HEK293 (cell line): ENCODE data around the gene AP1G2.

Experiments used
- CTCF ChIA-PET: fragments of 350-600 bp; formaldehyde crosslinking; extraction: SDS; loops from one replicate; lab custom pipeline; 2021; ENCODE audit warnings: antibody characterized with exemption; lab: Yijun Ruan, JAX
- POLR2A ChIA-PET: fragments of 300-600 bp; formaldehyde crosslinking; extraction: SDS; loops from one replicate; lab custom pipeline; 2020; ENCODE audit warnings: antibody characterized with exemption, inconsistent platforms; lab: Yijun Ruan, JAX
- H3K27ac ChIP-seq: fragments of 200-500 bp; sonication (Bioruptor generic); 2 replicates; pipeline ENCODE4 v1.5.1; 2014; ENCODE audit warnings: low read depth, low read length, control low read depth, inconsistent platforms; ENCODE audit errors: extremely low read depth
- H3K36me3 ChIP-seq, 2 experiments: fragments of 200-500 bp in 1 of 2; sonication (Bioruptor generic) in 1 of 2; 1 replicate in 1 of 2; 2 replicates in 1 of 2; pipeline ENCODE4 v1.5.1; 2014 to 2017; ENCODE audit warnings: inconsistent platforms in 2 of 2, low read length in 2 of 2; ENCODE audit not compliant: control insufficient read depth in 2 of 2, insufficient read depth in 1 of 2
- H3K4me1 ChIP-seq: fragments of 200-500 bp; sonication (Bioruptor generic); 2 replicates; pipeline ENCODE4 v1.5.1; 2014; ENCODE audit warnings: mild to moderate bottlenecking, low read length, inconsistent platforms; ENCODE audit not compliant: control insufficient read depth, insufficient read depth
- H3K4me3 ChIP-seq: 2 replicates; pipeline ENCODE4 v1.5.1; 2011; ENCODE audit warnings: low read depth, mild to moderate bottlenecking, control low read depth, low read length, moderate library complexity
- H3K9me3 ChIP-seq: fragments of 200-500 bp; sonication (Bioruptor generic); 2 replicates; pipeline ENCODE4 v1.5.1; 2014; ENCODE audit warnings: low read depth, low read length, inconsistent platforms; ENCODE audit not compliant: control insufficient read depth, insufficient read depth
- HOXA7 ChIP-seq: sonication (generic); formaldehyde crosslinking; IDR thresholded peaks from 2 replicates; pipeline ENCODE4 v1.8.1; 2022; ENCODE audit warnings: missing genetic modification reagents, borderline replicate concordance
- KLF9 ChIP-seq: fragments of 450-650 bp; formaldehyde crosslinking; IDR thresholded peaks from 2 replicates; pipeline ENCODE4 v1.5.1; 2016; ENCODE audit warnings: missing biosample characterization, missing genetic modification characterization, low read depth
- REPIN1 ChIP-seq: fragments of 450-650 bp; formaldehyde crosslinking; IDR thresholded peaks from 2 replicates; pipeline ENCODE4 v1.5.1; 2017; ENCODE audit warnings: missing biosample characterization, missing genetic modification characterization, low read depth
- SCRT2 ChIP-seq: fragments of 450-650 bp; formaldehyde crosslinking; IDR thresholded peaks from 2 replicates; pipeline ENCODE4 v1.5.1; 2016; ENCODE audit warnings: missing biosample characterization, missing genetic modification characterization
- TCF7L2 ChIP-seq: IDR thresholded peaks from 2 replicates; pipeline ENCODE4 v1.6.1; 2011; ENCODE audit warnings: low read depth, mild to moderate bottlenecking, inconsistent platforms, low read length, moderate library complexity, borderline replicate concordance
- ZBTB20 ChIP-seq: fragments of 450-650 bp; formaldehyde crosslinking; IDR thresholded peaks from 2 replicates; pipeline ENCODE4 v1.5.1; 2016; ENCODE audit warnings: missing biosample characterization, missing genetic modification characterization
- ZBTB7A ChIP-seq: fragments of 450-650 bp; formaldehyde crosslinking; IDR thresholded peaks from 2 replicates; pipeline ENCODE4 v1.5.1; 2016; ENCODE audit warnings: low read depth, missing biosample characterization, missing genetic modification characterization
- ZBTB8A ChIP-seq: fragments of 450-650 bp; formaldehyde crosslinking; IDR thresholded peaks from 2 replicates; pipeline ENCODE4 v1.5.1; 2016; ENCODE audit warnings: missing biosample characterization, missing genetic modification characterization
- ZFP37 ChIP-seq: fragments of 450-650 bp; formaldehyde crosslinking; IDR thresholded peaks from 2 replicates; pipeline ENCODE4 v1.5.1; 2016; ENCODE audit warnings: missing biosample characterization, missing genetic modification characterization
- ZFP69B ChIP-seq: fragments of 450-650 bp; formaldehyde crosslinking; IDR thresholded peaks from 2 replicates; pipeline ENCODE4 v1.5.1; 2016; ENCODE audit warnings: missing biosample characterization, missing genetic modification characterization
- ZNF2 ChIP-seq: fragments of 450-650 bp; formaldehyde crosslinking; IDR thresholded peaks from 2 replicates; pipeline ENCODE4 v1.5.1; 2016; ENCODE audit warnings: missing biosample characterization, missing genetic modification characterization
- ZNF211 ChIP-seq: fragments of 450-650 bp; formaldehyde crosslinking; IDR thresholded peaks from 2 replicates; pipeline ENCODE4 v1.5.1; 2016; ENCODE audit warnings: low read depth, missing biosample characterization, missing genetic modification characterization
- ZNF23 ChIP-seq: fragments of 450-650 bp; formaldehyde crosslinking; IDR thresholded peaks from 2 replicates; pipeline ENCODE4 v1.5.1; 2016; ENCODE audit warnings: missing biosample characterization, missing genetic modification characterization, borderline replicate concordance
- ZNF266 ChIP-seq: fragments of 450-650 bp; formaldehyde crosslinking; IDR thresholded peaks from 2 replicates; pipeline ENCODE4 v1.5.1; 2016; ENCODE audit warnings: missing biosample characterization, missing genetic modification characterization, low read depth
- ZNF324 ChIP-seq: fragments of 450-650 bp; formaldehyde crosslinking; IDR thresholded peaks from 2 replicates; pipeline ENCODE4 v1.5.1; 2016; ENCODE audit warnings: missing biosample characterization, missing genetic modification characterization
- ZNF341 ChIP-seq: fragments of 450-650 bp; formaldehyde crosslinking; IDR thresholded peaks from 2 replicates; pipeline ENCODE4; 2016; ENCODE audit warnings: low read depth, missing biosample characterization, missing genetic modification characterization
- ZNF555 ChIP-seq: fragments of 450-650 bp; formaldehyde crosslinking; conservative IDR thresholded peaks from 2 replicates; pipeline ENCODE4 v1.5.1; 2017; ENCODE audit warnings: missing biosample characterization, mild to moderate bottlenecking, missing genetic modification characterization, inconsistent platforms
- ZNF664 ChIP-seq: fragments of 450-650 bp; formaldehyde crosslinking; IDR thresholded peaks from 2 replicates; pipeline ENCODE4 v1.5.1; 2016; ENCODE audit warnings: missing biosample characterization, missing genetic modification characterization
- ZNF677 ChIP-seq: fragments of 450-650 bp; IDR thresholded peaks from 2 replicates; pipeline ENCODE4 v1.5.0; 2018; ENCODE audit warnings: missing biosample characterization, mild to moderate bottlenecking, missing genetic modification characterization, moderate library complexity
- ZNF776 ChIP-seq: fragments of 450-650 bp; formaldehyde crosslinking; IDR thresholded peaks from 2 replicates; pipeline ENCODE4 v1.5.0; 2017; ENCODE audit warnings: missing biosample characterization, missing genetic modification characterization, borderline replicate concordance
- ZNF792 ChIP-seq: fragments of 450-650 bp; formaldehyde crosslinking; IDR thresholded peaks from 2 replicates; pipeline ENCODE4 v1.5.1; 2016; ENCODE audit warnings: missing biosample characterization, missing genetic modification characterization
- ZXDB ChIP-seq: fragments of 450-650 bp; formaldehyde crosslinking; IDR thresholded peaks from 2 replicates; pipeline ENCODE4 v1.5.1; 2016; ENCODE audit warnings: missing biosample characterization, missing genetic modification characterization
- TF ChIP-seq, protein P1 (sequence below): fragments of 450-650 bp; formaldehyde crosslinking; IDR thresholded peaks from 2 replicates; pipeline ENCODE4 v1.5.1; 2017; ENCODE audit warnings: missing biosample characterization, missing genetic modification characterization
- TF ChIP-seq, protein P2 (sequence below): fragments of 450-650 bp; IDR thresholded peaks from 2 replicates; pipeline ENCODE4 v1.5.1; 2018; ENCODE audit warnings: missing biosample characterization, mild to moderate bottlenecking, missing genetic modification characterization
- TF ChIP-seq, protein P3 (sequence below): fragments of 450-650 bp; formaldehyde crosslinking; IDR thresholded peaks from 2 replicates; pipeline ENCODE4; 2016; ENCODE audit warnings: missing biosample characterization, missing genetic modification characterization
- TF ChIP-seq, protein P4 (sequence below): fragments of 450-650 bp; formaldehyde crosslinking; IDR thresholded peaks from 2 replicates; pipeline ENCODE4 v1.5.1; 2016; ENCODE audit warnings: missing biosample characterization, missing genetic modification characterization

Gene AP1G2

DNA sequence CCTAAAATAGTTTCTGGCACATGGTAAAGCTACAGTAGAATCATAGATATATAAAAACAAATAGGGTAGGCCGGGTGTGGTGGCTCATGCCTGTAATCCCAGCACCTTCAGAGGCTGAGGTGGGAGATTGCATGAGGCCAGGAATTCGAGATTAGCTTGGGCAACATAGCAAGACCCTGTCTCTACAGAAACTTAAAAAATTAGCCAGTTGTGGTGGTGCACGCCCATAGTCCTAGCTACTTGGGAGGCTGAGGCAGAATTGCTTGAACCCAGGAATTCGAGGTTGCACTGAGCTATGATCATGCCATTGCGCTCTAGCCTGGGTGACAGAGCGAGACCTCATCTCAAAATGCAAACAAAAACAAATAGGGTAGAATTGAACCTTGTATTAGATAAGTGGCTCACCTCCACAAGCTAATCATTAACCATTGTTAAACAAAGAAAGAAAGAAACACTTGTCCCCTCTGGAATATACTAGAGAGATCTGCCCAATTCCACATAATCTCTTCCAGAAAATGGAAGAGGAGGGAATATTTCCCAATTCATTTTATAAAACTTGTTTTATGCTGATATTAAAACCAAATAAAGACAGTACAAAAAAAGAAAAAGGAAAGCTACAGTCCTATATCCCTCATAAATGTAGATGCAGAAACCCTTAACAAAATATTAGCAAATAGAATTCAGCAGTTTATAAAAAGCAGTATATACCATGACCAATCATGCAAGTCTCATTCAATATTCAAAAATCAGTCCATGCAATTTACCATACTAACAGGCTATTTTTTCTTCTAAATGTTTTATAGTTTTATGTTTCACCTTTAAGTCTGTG is 45.9 kb upstream of the AP1G2 start:
- H3K36me3 ChIP-seq = no peaks in the 10 kb centered on the region
- ChIA-PET POLR2A (no interaction called here), CTCF (interaction anchor here (0.7 to 3.4 kb wide), 5 partner anchors 19 to 297 kb away, joined by 3 to 21 read pairs (median 3); no protein-coding TSS in a partner anchor)
- H3K27ac ChIP-seq = no peak overlapping the region
- no peak overlapping the region for H3K4me3 ChIP-seq
- TF ChIP-seq ZFP37 (tag by site-specific recombination) (no peak), ZNF23 (tag by site-specific recombination) (no peak), ZXDB (tag by site-specific recombination) (no peak), ZNF664 (tag by site-specific recombination) (no peak), ZBTB7A (tag by site-specific recombination) (no peak), HOXA7 (CRISPR knock-in tag) (no peak), TCF7L2 (no peak), ZNF776 (tag by site-specific recombination) (no peak), ZNF792 (tag by site-specific recombination) (no peak), ZNF677 (tag by site-specific recombination) (no peak), ZNF2 (no peak), ZNF211 (tag by site-specific recombination) (no peak), ZNF555 (tag by site-specific recombination) (no peak), ZNF266 (tag by site-specific recombination) (no peak)
- TF ChIP-seq, protein P1, sequence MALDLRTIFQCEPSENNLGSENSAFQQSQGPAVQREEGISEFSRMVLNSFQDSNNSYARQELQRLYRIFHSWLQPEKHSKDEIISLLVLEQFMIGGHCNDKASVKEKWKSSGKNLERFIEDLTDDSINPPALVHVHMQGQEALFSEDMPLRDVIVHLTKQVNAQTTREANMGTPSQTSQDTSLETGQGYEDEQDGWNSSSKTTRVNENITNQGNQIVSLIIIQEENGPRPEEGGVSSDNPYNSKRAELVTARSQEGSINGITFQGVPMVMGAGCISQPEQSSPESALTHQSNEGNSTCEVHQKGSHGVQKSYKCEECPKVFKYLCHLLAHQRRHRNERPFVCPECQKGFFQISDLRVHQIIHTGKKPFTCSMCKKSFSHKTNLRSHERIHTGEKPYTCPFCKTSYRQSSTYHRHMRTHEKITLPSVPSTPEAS = no peak
- TF ChIP-seq, protein P2, sequence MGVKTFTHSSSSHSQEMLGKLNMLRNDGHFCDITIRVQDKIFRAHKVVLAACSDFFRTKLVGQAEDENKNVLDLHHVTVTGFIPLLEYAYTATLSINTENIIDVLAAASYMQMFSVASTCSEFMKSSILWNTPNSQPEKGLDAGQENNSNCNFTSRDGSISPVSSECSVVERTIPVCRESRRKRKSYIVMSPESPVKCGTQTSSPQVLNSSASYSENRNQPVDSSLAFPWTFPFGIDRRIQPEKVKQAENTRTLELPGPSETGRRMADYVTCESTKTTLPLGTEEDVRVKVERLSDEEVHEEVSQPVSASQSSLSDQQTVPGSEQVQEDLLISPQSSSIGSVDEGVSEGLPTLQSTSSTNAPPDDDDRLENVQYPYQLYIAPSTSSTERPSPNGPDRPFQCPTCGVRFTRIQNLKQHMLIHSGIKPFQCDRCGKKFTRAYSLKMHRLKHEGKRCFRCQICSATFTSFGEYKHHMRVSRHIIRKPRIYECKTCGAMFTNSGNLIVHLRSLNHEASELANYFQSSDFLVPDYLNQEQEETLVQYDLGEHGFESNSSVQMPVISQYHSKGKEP (tag by site-specific recombination) = no peak
- no peaks in the 10 kb centered on the region for H3K4me1 ChIP-seq
- H3K9me3 ChIP-seq = no peaks in the 10 kb centered on the region

DNA sequence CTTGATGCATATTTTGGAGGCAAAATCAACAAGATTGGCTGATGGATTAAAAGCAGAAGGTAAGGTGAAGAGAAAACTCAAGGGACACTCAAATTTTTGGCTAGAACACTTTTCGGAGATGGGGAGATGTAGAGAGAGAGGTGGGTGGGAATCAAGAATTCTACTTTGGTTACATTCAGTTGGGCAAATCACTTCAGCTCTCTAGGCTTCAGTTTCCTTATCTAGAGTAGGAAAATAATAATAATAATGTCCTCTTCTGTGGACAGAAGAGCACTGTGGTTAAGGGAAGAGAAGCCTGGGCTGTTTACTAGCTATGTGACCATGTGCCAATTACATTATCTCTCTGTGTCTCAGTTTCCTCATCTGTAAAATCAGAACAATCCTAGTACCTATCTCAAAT is 45.2 kb upstream of the AP1G2 start:
- ChIA-PET CTCF (interaction anchor here (0.7 to 3.4 kb wide), 3 partner anchors 20 to 132 kb away, joined by 3 to 21 read pairs (median 3); no protein-coding TSS in a partner anchor), POLR2A (no interaction called here)
- Histone ChIP-seq H3K36me3 (no peaks in the 10 kb centered on the region), H3K4me1 (no peaks in the 10 kb centered on the region), H3K27ac (no peak overlapping the region), H3K9me3 (no peaks in the 10 kb centered on the region), H3K4me3 (no peak overlapping the region)
- no peak for TF ChIP-seq SCRT2 (tag by site-specific recombination)
- TF ChIP-seq REPIN1 (tag by site-specific recombination) = no peak
- TF ChIP-seq ZFP37 (tag by site-specific recombination) = no peak
- TF ChIP-seq ZFP69B = no peak
- no peak for TF ChIP-seq ZNF341
- no peak for TF ChIP-seq ZBTB8A
- TF ChIP-seq ZNF324 (tag by site-specific recombination) = no peak
- TF ChIP-seq KLF9 = no peak
- TF ChIP-seq, protein P3, sequence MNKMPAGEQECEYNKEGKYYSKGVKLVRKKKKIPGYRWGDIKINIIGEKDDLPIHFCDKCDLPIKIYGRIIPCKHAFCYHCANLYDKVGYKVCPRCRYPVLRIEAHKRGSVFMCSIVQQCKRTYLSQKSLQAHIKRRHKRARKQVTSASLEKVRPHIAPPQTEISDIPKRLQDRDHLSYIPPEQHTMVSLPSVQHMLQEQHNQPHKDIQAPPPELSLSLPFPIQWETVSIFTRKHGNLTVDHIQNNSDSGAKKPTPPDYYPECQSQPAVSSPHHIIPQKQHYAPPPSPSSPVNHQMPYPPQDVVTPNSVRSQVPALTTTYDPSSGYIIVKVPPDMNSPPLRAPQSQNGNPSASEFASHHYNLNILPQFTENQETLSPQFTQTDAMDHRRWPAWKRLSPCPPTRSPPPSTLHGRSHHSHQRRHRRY (tag by site-specific recombination) = no peak
- TF ChIP-seq, protein P1 = no peak
- TF ChIP-seq, protein P4, sequence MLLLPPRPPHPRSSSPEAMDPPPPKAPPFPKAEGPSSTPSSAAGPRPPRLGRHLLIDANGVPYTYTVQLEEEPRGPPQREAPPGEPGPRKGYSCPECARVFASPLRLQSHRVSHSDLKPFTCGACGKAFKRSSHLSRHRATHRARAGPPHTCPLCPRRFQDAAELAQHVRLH (tag by site-specific recombination) = no peak
- TF ChIP-seq ZBTB20 (tag by site-specific recombination) = no peak
